ENCODE measurements around the gene WWOX.

DNA sequence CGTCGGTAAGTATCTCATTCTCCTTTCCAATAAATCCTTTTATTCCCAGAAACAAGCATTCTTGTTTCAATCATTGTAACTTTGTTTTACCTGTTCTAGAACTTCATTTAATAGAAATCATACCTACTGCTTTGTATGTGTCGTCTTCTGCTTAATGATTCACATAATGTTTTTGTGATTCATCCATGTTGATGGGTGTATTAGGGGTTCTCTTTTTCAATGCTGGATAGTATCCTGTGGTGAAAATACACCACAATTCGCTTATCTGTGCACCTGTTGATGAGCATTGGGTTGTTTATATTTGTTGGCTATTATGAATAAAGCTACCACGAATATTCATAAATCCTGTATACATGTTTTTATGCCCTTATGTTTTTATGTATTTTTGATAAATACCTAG is 797.8 kb downstream of the WWOX start:
- TF ChIP-seq POLR2A (IDR thresholded peaks at IDR 0.05) (no peak), POLR2AphosphoS5 (IDR thresholded peaks at IDR 0.05) (no peak), EP300 (IDR thresholded peaks at IDR 0.05) (no peak)
- TF ChIP-seq, protein P1, sequence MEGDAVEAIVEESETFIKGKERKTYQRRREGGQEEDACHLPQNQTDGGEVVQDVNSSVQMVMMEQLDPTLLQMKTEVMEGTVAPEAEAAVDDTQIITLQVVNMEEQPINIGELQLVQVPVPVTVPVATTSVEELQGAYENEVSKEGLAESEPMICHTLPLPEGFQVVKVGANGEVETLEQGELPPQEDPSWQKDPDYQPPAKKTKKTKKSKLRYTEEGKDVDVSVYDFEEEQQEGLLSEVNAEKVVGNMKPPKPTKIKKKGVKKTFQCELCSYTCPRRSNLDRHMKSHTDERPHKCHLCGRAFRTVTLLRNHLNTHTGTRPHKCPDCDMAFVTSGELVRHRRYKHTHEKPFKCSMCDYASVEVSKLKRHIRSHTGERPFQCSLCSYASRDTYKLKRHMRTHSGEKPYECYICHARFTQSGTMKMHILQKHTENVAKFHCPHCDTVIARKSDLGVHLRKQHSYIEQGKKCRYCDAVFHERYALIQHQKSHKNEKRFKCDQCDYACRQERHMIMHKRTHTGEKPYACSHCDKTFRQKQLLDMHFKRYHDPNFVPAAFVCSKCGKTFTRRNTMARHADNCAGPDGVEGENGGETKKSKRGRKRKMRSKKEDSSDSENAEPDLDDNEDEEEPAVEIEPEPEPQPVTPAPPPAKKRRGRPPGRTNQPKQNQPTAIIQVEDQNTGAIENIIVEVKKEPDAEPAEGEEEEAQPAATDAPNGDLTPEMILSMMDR (IDR thresholded peaks at IDR 0.05): no peak

All from gastroesophageal sphincter (tissue), 3 donors.